Erythroblast (primary cell): ENCODE data around the gene NUDT6.
A peak's percentile ranks its signal among the peaks of the same experiment; 100 is the strongest.

Experiments used
- DNase-seq, 2 experiments: peaks; one replicate each; lab custom pipeline; 2025; lab: John Stamatoyannopoulos, UW
- GATA1 ChIP-seq: IDR thresholded peaks from 2 replicates; pipeline ENCODE4 v1.6.1; 2011; ENCODE audit warnings: low read depth, mild to moderate bottlenecking, control low read depth, low read length, moderate library complexity
- POLR2A ChIP-seq: IDR thresholded peaks from 2 replicates; pipeline ENCODE4 v1.6.1; 2011; ENCODE audit warnings: mild to moderate bottlenecking, low read length

Gene NUDT6

GRCh38 chr4:122930862-122931261 lies 8.5 kb upstream of the NUDT6 start:
- DNase-seq = peak in 1 of 2 experiments; percentile 44
- TF ChIP-seq POLR2A (no peak), GATA1 (no peak)

GRCh38 chr4:122928930-122929329 lies 6.5 kb upstream of the NUDT6 start:
- TF ChIP-seq POLR2A = no peak
- TF ChIP-seq GATA1 = no peak
- DNase-seq = no peak

- peak; percentile 91 to 92 for DNase-seq
- TF ChIP-seq POLR2A = peak; percentile 74
- no peak for TF ChIP-seq GATA1
Observed at GRCh38 chr4:122922877-122923511, 597 bp upstream of the NUDT6 start.

- no peak for TF ChIP-seq GATA1
- TF ChIP-seq POLR2A = no peak
- DNase-seq = no peak
Observed at GRCh38 chr4:122921300-122921699, 1.1 kb downstream of the NUDT6 start.

- peak; percentile 13 to 25 for DNase-seq
- TF ChIP-seq GATA1 = no peak
- no peak for TF ChIP-seq POLR2A
Observed at GRCh38 chr4:122920473-122920872, 1.9 kb downstream of the NUDT6 start.

GRCh38 chr4:122917731-122918130 lies 4.7 kb downstream of the NUDT6 start:
- DNase-seq = no peak
- TF ChIP-seq GATA1 = no peak
- no peak for TF ChIP-seq POLR2A

- TF ChIP-seq GATA1 = no peak
- no peak for TF ChIP-seq POLR2A
- no peak for DNase-seq
Observed at GRCh38 chr4:122914938-122915337, 7.5 kb downstream of the NUDT6 start.

- no peak for TF ChIP-seq POLR2A
- no peak for TF ChIP-seq GATA1
- DNase-seq = peak; percentile 21 to 30
Observed at GRCh38 chr4:122914292-122914904, 8.0 kb downstream of the NUDT6 start.

- TF ChIP-seq POLR2A (no peak), GATA1 (no peak)
- no peak for DNase-seq
Observed at GRCh38 chr4:122912810-122913575, 9.4 kb downstream of the NUDT6 start.

- no peak for DNase-seq
- TF ChIP-seq GATA1 = no peak
- no peak for TF ChIP-seq POLR2A
Observed at GRCh38 chr4:122911588-122911987, 10.8 kb downstream of the NUDT6 start.

GRCh38 chr4:122909683-122910082 lies 12.7 kb downstream of the NUDT6 start:
- DNase-seq = no peak
- TF ChIP-seq GATA1 (no peak), POLR2A (no peak)

GRCh38 chr4:122908223-122908622 lies 14.2 kb downstream of the NUDT6 start:
- TF ChIP-seq GATA1 (no peak), POLR2A (no peak)
- no peak for DNase-seq

GRCh38 chr4:122906859-122907305 lies 15.5 kb downstream of the NUDT6 start:
- DNase-seq = peak; percentile 45 to 47
- TF ChIP-seq GATA1 (no peak), POLR2A (no peak)

GRCh38 chr4:122903766-122904288 lies 18.6 kb downstream of the NUDT6 start:
- DNase-seq = no peak
- TF ChIP-seq GATA1 = no peak
- no peak for TF ChIP-seq POLR2A
